NOMO-1 treated with dmso at 0.1 percent for 144 hours (cell line): ENCODE measurements around the gene HS3ST3B1.

ENCODE experiments used
- DNase-seq: peaks from one replicate; lab custom pipeline; 2025; ENCODE audit not compliant: unreplicated experiment; lab: John Stamatoyannopoulos, UW

The HS3ST3B1 gene

GRCh38 chr17:14300575-14301278 lies at the start of gene HS3ST3B1:
HS3ST3B1 (plus strand) TSS chr17:14301081; CDS start chr17:14301519, 438 bp downstream.
- peak; percentile 99 for DNase-seq

DNA sequence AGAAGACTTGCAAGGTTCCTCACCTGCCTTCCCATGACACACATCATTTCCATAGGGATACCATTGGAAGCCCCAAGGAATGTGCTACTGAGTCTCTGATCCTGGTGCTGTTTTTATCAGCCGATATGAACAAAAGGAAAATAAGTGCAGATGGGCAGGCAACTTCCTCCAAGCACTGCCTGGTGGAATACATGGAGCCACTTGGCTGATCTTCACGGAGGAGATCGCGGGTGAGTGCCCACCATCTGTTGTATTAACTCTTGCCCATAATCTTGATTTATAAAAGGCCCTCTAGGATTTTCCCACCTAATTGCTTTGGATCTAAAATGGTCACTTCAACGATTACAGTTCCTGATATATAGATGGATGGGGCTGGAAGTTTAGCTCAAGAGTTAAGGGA lies 39.5 kb upstream of the HS3ST3B1 start:
- no peak for DNase-seq

GRCh38 chr17:14268264-14268663 lies 32.6 kb upstream of the HS3ST3B1 start:
- no peak for DNase-seq

DNA sequence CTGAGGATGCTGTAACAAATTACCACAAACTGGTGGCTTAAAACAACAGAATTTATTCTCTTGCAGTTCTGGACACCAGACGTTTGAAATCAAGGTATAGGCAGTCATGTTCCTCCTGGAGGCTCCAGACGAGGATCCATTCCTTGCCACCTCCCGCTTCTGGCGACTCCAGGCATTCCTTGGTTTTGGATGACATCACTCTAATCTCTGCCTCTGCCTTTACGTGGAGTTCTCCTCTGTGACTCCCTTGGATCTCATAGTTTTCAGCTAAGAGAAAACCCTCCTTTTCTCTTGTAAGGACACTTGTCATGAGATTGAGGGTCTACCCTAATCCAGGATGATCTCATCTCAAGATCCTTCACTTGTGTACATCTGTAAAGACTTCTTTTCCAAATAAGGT lies 31.4 kb upstream of the HS3ST3B1 start:
- DNase-seq: no peak

- no peak for DNase-seq
These were observed 30.4 kb upstream of the HS3ST3B1 start for GRCh38 chr17:14270508-14270907.

DNA sequence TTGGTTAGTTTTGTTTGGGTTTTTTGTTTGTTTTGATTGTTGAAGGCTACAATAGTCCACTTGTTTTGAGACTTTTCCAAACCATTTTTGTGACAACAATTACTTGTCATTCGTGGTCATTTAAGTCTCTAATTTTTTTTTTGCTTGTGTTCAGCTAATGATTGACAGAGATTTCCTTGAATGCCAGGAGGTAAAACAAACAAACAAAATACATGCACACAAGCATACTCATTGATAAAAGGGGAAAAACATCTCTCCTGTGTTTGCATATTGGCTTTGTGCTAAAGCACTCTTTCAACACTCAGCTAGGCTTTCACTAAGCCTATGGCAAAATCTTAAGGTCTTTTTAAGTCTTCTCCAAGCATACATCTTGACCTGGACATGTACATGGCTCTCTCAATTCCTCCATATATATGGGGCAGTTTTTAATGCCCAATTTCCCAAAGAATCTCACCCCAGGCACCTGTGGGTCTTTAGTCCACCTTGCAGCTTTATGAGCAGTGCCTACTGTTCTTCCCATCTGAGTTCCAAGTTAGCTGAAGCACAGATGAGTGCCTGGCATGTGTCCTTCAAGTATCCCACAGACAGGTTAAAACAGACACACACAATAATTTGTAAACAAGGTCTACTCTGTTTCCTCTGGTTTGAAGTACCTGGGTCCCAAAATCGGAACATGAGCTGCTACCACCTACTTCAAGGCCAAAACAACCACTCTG lies 24.2 kb upstream of the HS3ST3B1 start:
- no peak for DNase-seq

DNA sequence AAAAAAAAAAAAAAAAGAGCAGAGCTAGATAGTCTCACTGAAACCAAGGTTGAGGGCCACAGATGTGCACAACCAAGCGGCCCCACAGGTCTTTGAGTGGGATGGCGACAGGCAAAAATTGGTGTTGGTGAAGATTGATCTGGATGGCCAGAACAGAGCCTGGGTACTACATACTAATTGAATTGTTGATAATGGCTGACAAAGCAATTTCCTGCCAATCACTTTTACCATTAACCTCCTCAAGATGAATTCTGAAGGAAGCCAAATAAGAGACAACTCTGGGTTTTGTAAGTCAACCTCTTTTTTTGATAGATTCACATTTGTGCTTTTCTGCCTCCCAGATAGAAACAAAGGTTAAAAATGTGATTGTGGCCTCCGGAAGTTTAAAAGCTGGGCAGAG lies 19.4 kb upstream of the HS3ST3B1 start:
- no peak for DNase-seq

DNA sequence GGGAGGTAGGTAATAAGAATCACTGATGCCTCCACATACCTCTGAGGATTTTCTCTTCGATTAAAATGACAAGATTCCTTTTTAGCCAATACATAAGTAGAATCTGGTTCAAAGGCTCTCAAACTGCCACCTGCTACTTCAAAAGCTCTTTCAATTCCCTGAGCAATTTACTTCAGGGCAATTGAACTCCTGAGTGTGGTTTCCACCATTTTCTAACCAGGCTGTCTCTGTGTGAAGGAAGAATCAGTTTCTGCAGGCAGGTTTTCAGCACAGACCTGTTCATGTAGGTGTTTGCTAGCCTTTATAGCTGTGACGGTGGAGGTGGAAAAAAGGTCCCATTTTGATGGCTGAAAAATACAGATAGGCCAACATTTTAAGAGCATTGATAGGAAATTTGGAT lies 18.2 kb upstream of the HS3ST3B1 start:
- no peak for DNase-seq

- DNase-seq: no peak
These were observed 11.7 kb upstream of the HS3ST3B1 start for GRCh38 chr17:14289162-14289561.

GRCh38 chr17:14294876-14295275 lies 6.0 kb upstream of the HS3ST3B1 start:
- DNase-seq: no peak

DNA sequence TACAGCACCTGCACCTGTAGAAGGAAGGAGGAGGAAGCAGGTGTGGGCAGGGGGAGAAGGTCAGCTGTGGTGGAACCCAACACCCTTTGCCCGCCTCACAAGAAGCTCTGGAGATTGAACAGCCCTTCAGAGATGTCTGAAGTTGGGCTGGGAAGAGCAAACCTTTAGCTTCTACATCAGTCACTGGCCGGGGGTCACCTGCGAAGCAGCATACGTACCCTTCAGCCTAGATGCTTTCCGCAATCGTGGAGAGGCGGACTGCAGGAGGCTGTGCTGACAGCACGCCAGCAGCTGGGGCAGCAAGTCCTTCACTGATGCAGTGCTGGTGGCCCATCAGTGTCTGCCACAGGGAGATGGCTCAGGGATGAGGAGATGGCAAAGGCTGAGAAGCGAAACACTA lies 5.2 kb upstream of the HS3ST3B1 start:
- no peak for DNase-seq

DNA sequence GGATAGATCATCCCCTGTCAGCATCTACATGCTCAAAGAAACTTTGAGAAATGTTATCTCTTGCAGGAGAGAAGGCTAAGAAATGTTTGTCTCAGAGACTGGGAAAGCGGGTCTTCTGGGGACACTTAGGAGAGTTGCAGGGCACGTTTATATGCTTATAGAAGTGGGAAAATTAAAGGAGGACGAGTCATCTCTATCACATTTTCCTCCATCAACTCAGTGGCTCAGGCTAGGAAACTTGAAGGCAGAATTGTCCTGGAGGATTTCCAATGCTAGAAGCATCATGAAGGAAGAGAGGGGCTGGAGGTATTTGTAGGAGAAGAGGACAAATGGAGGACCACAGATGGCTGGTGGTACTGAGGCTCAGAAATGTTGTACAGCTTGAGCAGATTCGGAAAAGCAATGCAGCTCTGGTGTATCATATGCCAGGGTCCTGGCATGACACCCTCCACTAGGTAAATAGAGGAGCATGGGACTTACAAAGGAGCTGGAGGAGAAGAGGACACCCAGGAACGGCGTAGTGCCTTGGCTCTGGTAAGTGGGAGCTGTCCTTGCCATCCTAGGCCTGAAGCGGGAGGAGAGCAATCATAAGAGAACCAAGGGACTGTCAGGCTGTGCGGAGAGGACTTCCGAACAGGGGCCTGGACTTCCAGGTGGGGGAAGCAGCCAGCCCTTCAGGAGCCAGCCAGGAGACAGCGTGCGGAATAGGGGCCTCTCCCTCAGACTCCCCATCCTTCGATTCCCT lies 4.5 kb upstream of the HS3ST3B1 start:
- DNase-seq: no peak

- no peak for DNase-seq
These were observed 3.6 kb upstream of the HS3ST3B1 start for GRCh38 chr17:14297161-14297851.

DNA sequence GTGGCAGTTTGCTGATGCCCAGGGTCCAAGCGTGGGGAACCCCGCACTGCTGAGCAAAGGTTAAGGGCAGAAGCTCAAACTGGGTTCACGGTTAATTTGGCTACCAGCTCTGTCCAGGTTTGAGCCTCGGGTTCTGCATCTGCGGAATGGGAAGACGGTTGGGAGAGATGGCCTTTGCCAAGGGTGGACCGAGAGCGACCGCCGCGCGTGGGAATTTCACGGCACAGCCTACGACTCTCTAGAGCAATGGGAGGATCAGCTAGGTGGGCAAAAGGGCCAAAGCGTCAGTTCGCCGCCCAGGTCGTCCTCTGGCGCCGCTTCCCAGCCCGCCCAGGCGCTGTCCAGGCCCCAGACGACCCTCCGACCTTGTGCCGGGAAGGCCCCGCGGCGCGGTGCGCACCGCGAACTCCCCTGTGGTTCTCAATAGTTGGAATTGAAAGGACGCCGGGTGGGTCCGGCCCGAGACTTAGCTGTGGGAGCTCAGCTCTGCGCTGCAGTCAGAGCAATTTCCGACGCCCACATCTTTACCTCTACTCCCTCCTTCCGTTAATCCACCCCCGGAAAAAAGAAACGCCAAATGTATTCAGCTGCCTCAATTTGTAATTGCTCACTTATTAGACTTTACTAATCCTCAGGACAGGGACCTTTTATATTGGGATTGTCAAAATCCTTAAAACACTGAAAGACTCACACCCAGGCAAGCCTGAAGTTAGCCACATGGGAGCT lies 2.5 kb upstream of the HS3ST3B1 start:
- no peak for DNase-seq

GRCh38 chr17:14298947-14299279 lies 2.0 kb upstream of the HS3ST3B1 start:
- DNase-seq: no peak

DNA sequence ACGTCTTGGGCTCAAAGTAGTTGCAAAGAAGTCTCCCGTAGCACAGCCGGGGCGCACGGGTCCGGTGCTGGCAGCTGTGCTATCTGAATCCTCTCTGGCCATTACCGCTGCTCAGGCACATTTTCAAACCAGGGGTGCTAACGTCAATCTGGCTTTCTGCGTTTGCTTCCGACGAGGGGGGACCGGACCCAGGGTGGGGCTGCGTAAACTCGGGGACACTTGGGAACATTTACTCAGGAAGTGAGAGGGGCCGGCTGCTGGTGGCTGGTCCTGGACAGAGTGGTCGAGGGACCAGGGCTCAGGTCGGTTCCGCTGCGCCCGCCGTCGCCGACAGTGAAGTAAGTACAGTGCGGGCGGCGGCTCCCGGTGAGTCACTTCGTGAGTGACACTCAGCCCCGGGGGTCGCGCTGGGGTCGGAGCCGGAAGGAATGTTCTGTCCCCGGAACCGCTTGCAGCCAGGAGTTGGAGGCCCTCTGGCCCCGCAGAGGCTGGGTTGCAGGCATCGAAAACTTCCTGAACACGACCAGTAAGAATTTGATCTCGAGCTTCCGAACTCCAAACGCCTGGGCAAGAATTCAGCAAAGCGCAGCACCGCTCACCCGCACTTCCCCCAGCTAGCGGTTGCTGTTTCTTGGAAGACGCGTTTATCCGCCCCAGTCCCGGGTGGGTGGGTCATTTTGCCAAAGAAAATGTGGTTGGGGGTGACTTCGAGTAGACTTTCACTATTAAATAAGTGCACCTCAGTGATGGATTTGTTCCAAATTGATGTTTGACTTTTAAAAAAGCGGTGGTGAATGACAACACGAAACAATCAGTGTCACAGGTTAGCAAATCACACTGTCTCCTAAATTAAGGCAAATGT lies 1.4 kb upstream of the HS3ST3B1 start:
- no peak for DNase-seq

GRCh38 chr17:14301279-14302090 lies 604 bp downstream of the HS3ST3B1 start:
- peak; percentile 21 for DNase-seq

GRCh38 chr17:14302091-14302430 lies 1.2 kb downstream of the HS3ST3B1 start:
- peak; percentile 26 for DNase-seq

GRCh38 chr17:14302431-14303099 lies 1.7 kb downstream of the HS3ST3B1 start:
- peak; percentile 45 for DNase-seq
